ENCODE measurements around the gene ZNF667.

GRCh38 chr19:56508290-56508778 is 31.2 kb upstream of the ZNF667 start:
- TF ChIP-seq CTCF (IDR thresholded peaks at IDR 0.05; ENCODE audit: low read depth, low read length): no peak
- no peak for TF ChIP-seq POLR2A (IDR thresholded peaks at IDR 0.05; ENCODE audit: extremely low read depth, insufficient read length)
- TF ChIP-seq, protein P1, sequence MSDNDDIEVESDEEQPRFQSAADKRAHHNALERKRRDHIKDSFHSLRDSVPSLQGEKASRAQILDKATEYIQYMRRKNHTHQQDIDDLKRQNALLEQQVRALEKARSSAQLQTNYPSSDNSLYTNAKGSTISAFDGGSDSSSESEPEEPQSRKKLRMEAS (IDR thresholded peaks at IDR 0.05; ENCODE audit: low read depth, low read length): no peak
